GM19452 (cell line): ENCODE measurements around the gene UBALD2.
"Not testable (repeated sequence)": the region's sequence is repeated elsewhere in the genome, so short reads cannot be mapped to it uniquely, and the experiment has no call there.

ENCODE experiments used
- ATAC-seq: cut with Tn5 transposase; IDR thresholded peaks from one replicate; pipeline ENCODE4 v1.9.1; 2021; ENCODE audit not compliant: unreplicated experiment

The UBALD2 gene

DNA sequence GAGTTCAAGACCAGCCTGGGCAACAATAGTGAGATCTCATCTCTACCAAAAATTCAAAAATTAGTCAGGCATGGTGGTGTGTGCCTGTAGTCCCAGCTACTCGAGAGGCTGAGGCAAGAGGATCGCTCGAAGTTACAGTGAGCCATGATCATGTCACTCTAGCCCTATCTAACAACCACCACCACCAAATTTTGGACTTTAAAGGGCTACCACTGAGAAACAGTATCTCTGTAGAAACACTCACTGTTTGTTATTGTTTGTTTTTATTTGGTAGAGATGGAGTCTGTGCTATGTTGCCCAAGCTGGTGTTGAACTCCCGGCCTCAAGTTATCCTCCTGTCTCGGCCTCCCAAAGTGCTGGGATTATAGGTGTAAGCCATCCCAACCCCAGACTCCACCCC, 1.3 kb upstream of the UBALD2 start:
- ATAC-seq: no peak

DNA sequence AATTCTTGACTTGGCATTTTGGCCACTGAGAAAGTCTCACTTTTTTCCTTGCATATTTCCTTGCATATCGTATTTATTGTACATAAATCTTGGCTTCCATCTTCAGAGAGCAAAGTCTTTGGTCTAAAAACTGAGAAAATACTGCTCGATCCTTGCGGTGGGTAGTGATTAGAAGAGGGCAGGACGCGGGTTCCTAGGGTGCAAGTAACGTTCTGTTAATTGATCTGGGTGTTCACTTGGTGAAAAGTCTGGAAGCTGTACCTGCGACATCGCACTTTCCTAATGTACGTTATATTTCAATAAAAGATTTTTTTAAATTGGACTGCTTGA, 758 bp upstream of the UBALD2 start:
- ATAC-seq: peak; percentile 1

DNA sequence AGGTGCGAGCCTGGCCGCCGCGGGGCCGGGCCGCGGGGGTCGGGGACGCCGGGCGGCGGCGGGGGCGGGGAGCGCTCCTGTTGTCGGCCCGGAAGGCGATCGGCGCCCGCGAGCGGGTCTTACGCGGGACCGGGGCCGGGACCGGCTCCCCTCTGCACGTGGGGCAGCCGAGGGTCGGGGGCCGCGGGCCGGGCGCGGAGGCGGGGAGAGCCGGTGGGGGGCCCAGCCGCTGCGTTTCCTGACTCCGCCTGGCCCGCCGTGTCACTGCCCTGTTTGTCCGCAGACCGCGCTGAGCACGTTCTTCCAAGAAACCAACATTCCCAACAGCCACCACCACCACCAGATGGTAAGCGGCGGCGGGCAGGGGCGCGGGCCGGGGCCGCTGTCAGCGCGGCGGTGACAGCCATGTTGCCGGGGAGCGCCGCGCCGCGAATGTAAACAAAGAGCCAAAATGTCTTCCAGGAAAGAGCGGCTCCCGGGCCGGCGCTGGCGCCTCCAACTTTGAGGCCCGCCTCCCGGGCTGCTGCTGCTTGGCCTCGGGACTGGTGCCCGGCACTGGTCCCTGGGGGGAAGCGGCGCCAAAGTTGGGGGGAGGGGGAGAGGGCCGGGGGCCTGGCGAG, 586 bp downstream of the UBALD2 start:
- peak; percentile 3 for ATAC-seq

DNA sequence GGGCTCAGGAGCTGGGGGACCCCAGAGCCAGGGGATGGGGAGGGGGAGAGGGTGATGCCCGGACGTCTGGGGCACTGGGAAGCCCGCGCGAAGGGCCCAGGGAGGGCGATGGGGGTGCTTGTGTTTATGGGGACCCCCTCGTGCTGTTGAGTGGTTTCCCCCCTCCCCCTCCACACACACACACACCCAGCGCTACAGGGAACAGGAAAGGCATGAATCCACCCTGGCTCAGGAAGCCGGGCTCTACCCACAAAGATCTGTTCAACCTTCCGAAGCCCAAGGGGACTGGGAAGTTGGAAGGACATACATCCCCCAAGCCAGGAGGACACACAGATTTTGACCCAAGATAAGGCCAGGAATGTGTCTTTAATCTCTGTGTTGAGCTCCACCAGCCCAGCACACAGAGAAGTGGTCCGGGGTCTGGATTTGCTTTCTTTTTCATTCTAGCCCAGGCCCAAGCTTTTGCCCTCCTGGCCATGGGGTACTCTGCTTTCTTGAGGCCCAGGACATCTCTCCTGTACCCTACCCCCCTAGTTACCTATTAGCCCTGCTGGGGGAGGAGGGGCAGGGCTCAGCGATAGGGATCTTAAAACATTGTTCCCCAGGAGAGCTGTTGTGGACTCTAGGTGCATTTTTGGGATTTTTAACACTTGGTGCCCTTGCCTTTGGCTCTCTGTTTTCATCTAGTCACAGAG, 1.2 kb downstream of the UBALD2 start:
- no peak for ATAC-seq

DNA sequence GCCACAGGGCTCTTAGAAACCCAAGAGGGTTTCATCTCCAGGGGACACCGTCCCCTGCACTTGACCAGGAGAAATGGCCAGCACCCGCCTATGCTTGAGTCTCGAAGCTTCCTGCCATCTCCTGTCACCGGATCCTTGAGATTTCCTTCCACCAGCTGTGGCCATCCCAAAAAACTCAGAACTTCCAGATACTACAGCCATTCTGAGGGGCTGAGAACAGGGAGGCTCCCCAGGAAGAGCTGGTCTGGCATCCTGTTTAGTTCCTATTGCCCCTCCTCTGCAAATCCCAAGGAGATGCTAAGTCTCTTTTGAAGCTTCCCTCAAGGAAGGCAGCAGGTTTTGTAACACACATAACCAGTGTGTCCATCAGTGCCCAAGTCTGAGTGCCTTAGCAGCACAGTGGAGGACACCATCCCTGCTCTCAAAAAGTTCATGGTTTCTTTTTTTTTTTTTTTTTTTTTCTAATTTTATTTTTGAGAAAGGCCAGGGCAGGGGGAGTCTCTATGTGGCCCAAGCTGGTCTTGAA, 2.0 kb downstream of the UBALD2 start:
- ATAC-seq: no peak

DNA sequence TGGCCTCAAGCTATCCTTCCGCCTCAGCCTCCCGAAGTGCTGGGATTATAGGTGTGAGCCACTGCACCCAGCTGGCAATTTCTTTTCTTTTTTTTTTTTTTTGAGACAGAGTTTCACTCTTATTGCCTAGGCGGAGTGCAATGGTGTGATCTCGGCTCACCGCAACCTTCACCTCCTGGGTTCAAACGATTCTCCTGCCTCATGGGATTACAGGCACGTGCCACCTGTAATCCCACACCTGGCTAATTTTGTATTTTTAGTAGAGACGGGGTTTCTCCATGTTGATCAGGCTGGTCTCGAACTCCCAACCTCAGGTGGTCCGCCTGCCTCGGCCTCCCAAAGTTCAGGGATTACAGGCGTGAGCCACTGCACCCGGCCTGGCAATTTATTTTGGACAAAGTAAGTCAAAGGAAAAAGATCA, 2.4 kb downstream of the UBALD2 start:
- ATAC-seq: not testable (repeated sequence)

DNA sequence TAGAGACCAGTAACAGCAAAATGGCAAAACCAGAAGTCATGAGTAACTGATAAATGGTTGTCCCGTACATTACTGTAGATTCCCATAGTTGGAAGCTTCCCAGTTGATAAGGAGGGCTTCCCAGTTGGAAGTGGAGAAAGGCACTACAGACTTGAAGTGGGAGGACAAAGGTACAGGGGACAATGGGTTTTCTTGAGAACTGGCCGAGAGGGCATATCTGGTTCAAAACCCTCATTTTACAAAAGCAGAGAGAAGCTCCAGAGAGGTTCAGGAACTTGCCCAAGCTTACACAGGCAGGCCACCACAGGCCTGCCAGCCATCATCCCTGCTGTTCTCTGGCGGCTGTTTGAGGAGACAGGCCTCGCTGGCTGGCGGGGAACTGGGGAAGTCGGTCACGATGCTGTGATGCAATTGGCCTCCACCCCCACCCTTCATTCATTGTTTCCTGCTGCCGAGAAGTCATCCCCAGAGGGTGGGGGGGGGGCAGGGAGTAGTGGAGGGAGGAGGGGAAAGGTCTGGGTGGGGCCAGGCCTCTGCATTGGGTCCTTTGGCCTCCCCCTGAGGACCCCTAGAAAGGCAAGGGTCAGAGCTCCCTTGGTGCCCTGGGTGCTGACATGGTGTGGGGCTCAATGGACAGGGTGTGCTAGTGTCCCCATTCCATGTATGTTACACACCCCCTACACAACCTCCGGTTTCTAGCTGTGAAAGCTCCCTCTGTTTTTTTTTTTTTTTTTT, 3.0 kb downstream of the UBALD2 start:
- ATAC-seq: no peak

DNA sequence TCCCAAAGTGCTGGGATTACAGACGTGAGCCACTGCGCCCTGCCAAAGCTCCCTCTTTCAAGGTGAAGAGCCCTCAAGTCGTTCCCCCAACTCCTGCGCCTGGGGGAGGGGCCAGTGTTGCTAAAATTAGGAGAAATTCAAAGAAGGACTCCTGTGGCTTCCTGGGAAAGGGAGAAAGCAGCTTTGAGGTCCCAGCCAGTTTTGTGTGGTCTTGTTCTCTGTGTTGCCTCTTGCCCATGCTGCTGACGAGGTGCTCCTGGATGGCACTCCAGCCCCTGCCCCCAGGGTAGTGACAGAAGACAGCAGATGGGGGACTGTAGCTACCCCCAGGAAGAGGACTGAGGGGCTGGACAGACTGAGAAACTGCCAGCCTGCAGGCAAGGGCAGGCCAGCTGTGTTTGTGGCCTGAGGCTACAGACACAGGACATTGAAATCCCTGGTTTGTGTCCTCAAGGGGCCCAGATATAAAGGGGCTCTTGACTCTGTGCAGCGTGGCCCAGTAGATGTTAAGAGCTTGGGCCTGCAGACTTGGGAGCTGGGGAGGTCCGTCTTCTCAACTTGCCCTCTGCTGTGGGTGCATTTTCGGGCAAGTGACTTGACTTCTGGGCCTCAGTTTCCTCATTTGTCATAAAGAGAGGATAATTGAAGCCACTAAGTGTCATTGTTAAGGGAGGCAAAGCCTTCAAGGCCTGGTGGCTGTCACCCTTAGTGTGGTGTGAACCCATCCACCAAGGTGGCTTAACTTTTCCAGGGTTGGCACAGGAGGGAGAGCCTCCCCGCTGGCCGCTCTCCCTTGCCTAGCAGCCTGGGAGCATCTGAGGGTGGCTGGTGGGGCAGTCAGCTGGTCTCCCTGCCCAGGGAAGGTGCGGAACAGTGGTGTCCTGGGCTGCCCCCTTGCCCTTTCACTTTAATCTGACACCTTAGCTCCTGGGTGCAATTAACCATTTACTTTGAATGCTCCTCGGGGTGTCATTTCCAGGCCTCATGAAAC, 4.1 kb downstream of the UBALD2 start:
- ATAC-seq: no peak

DNA sequence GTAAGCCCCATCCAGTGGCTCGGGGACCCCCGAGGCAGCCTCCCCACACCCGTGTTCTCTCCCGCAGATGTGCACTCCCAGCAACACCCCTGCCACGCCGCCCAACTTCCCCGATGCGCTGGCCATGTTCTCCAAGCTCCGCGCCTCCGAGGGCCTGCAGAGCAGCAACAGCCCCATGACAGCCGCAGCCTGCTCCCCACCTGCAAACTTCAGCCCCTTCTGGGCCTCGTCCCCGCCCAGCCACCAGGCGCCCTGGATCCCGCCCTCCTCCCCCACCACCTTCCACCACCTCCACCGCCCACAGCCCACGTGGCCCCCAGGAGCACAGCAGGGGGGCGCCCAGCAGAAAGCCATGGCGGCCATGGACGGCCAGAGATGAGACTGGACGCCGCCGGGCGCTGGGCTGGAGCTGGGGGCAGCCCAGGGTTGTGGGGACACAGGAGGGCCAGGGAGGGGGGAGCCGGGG, 5.0 kb downstream of the UBALD2 start:
- ATAC-seq: no peak

DNA sequence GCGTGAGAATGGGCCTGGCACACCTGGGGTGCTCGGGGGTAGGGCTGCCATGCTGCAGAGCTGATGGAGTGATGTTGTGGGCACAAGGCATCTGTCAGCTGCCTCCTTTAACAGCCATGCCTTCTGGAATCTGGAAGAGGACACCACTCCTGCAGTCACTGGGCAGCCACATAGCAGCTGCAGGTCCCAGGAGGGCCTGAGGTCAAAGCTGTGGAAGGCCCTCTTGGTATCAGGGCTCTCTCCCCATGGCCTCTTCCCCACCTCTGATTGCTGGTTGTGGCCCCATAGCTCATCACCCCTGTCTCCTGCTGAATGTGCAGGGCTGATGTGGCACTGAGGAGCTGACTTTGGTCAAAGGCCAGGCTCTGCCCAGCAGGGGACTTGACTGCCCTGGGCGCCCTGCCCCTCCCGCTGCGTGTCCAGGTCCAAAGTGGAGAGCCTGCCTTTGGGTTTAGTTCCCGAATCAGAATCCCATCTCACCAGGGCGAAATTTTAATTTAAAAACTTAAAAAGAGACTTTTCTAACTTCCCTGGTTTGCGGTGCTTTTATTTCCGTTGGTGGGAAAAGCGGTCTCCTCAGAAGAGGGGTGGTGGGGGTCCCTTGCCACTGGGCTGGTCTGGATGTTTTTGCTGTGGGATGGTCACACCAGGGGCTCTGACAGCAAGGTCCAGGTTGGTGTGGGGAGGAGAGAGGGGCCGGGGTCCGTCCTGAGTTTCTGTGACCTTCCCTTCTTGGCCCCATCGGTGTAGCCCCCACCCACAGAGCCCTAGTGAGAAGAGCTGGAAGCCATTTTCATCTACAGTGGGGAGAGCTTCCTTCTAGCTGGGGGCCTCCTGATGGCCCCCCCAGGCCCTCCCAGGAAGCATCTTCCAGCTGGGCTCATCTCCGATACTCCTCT, 5.9 kb downstream of the UBALD2 start:
- peak; percentile 0 for ATAC-seq

DNA sequence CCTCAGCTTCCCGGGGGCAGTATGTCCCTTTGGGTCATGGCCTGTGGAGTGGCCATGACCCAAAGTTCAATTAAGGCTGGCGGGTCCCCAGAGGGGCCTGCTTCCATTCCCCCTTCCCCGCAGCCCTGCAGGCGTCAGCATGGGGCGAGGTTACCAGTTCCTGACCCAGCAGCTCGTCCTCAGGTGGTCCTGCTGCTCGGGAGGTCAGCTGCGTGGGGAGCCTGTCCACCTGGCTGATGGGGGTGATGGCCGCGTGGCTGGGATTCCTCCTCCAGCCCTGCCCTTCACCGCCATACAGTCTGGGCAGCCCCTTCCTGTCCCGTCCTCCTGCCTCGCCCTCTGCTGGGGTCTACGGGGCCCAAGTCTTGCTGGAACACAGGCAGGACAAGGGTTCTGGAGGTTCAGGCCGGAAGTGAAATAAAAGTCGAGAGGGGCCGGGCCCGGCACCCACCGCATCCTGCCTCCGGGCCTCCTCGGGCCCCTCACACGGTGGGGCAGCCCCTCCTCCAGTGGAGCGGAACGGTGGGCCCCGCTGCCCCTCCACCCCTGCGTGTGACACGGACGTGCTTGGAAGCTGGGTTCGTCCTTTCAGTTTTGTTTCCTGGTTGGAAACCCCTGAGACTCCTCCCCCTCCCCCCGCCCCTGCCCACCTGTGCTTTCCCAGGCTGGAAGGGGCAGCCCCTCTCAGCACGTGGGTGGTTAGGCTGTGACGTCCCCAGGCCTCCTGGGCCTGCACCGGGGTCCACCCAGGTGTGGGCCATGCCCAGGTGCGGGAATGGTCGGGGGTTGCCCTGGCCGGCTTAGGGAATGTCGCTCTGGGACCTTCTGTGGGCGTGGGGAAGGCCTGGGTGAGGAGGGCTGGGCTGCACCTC, 6.8 kb downstream of the UBALD2 start:
- peak; percentile 48 for ATAC-seq

DNA sequence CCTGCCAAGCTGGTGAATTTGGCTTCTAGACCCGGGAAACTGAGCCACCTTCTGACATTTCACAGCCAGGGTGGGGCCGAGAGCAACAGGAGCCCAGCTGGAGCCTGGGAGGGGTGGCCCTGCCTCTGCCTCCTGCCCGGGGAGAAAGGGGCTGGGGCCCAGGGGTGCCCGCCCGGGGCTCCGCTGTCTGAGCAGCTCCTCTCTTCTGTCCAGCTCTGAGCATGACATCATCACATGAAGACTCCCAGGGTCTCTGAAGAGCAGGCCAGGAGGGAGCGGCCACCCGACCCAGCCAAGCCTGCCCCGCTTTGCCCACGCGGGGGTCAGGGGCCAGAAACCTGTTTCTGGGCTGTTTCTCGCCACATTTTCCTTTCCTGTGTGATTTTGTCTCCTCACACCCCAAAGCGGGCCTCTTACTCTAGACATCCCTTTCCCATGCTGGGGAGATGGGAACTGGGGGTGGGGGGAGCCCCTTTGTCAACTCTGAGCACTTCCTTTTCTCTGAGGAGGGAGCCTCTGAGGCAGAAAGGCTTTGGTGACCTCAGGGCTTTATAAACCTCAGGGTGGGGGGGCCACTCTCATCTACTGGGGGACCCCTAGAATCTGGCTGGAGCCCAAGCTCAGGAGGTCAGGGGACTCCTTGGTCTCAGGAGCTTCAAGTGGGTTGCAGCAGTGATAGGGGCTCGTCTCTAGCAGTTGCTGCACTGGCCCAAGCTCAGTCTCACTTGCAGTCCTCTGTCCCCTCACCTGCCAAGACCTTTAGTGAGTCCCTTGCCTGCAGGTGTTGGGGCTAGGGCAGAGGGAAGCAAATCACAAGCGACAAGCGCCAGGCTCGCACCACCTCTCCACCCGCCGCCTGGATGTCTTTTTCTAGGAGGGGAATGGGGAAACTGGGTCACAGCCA, 7.6 kb downstream of the UBALD2 start:
- peak; percentile 20 for ATAC-seq

DNA sequence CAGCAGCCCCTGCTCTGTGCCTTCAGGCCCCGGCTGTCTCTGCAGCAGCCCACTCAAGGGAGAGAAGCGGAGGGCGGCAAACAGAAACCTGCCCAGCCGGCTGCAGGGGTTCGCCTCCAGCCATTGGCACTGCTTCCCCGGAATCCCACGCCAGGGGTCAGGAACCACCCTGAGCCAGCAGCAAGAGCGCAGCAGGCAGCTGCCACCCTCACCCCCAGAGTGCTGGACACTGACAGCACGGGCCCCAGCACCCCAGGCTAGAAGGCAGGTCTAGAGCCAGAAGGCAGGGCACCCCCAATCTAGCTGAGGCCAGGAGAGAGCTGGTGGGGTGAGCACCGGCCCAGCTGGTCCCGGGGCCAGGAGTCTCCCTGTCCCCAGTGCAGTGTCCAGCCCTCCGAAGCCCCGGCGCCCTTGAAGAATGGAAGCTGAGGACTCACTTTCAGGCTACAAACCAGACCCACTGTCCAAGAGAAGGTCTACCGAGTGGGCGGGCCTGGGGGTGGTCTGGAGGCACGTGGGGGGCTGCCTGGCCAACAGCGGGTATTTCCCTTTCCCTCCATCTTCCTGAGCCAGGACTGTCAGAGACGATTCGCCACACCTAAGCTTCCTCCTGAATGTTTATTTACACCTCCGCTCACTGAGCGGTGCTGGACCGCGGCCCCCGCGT, 8.4 kb downstream of the UBALD2 start:
- ATAC-seq: no peak

DNA sequence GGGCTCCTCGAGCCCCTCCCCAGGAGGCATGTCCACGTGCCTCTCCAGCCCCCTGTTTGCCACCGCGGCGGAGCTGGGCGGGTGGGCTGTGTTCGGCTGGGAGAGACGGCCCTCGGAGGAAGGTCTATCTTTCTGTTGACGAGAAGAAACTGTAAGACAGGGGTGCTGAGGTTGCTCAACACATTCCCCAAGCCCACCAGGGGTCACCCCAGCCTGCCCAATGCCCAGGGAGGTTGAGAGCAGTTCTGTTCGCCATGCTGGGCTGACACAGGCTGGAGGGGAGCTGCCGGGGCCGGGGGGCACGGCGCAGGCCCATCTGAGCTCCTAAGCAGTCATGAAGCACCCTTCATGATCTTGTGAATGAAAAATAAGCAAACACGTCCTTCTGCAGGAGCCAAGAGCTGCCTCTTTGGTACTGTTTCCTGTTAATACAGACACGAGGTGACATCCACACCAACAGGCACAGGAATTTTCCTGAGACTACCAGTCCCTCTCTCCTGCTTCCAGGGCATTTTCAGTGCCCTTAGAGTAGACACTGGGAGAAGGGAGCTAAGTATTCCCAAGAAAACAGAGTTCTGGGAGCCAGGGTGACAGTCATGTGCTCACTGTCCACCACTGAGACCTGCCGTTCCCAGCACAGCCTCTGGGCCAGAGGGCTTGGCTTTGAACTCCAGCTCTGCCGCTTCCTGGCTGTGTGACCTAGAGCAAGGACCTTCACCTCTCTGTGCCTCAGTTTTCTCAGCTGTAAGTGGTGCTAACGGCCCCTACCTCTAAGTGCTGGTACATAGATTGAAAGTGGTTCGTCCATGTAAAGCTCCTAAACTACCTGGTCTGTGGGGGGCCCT, 9.2 kb downstream of the UBALD2 start:
- ATAC-seq: no peak

DNA sequence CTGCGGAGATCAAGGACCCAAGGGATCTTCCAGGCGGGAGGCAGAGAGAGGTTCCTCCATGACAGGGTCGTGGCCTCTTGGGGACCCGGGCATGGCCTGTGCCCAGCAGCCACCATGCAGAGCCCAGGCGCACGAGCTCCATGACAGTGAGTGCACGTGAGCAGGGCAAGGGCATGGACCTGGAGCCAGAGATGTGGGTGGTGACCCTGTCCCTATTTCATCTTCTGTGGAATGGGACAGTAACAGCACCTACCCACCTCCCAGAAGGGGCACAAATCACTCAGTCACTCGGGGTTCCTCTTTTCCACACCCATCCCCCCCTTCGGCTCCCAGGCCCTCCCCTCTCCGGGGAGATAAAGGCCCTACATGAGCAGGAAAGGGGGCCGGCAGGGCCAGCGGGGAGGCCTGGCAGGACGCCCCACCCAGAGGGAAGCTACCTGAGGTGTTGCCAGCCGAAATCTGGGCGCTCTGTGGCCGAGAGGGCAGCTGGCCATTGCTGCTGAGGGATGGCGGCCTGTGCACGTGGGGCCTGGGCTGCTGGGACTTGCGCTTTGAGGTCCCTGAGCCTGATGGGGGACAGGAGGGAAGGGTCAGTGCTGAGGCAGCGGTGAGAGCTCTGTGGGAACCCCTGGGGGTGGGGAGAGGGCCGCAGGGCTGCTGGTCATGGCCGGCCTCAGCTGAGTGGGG, 10.4 kb downstream of the UBALD2 start:
- ATAC-seq: no peak

DNA sequence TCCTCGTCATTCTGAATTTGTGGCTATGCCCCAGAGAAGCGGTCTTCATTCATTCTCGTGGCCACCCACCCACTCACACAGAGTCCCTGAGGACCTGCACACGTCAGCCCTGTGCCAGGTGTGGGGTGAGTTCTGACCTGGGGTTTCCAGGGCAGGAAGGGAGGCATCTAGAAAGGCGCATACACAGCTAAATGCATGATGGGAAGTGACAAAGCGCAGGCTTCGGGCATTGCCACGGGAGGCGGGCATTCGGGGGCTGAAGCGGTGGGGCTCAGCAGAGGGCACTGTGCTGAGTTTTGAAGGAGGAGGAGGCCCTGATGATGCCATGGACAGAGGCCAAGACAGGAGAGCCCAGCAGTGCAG, 10.9 kb downstream of the UBALD2 start:
- ATAC-seq: no peak
